Right lung (tissue), 5 donors: ENCODE results near the gene NEK8. TPM values are rescaled to one million over a fixed set of nuclear protein-coding genes. Genes with fewer than 3 reads are reported as not detected.
"Not testable (repeated sequence)": the region's sequence is repeated elsewhere in the genome, so short reads cannot be mapped to it uniquely, and the experiment has no call there.

ENCODE experiments used
- DNase-seq, 2 donors: peaks; one replicate each; pipeline ENCODE4 v3.0.0-alpha.2; 2013
- polyA plus RNA-seq, 5 donors: library from polyadenylated mRNA; unstranded; fragments of 120-200 nt; gene quantifications; one replicate each; pipeline versions ENCODE4 v1.2.1 to v1.2.3, GENCODE V29; 2013; ENCODE audit warnings: inconsistent platforms in 1 of 5, low replicate concordance in 1 of 5; ENCODE audit not compliant: insufficient read length in 5 of 5, insufficient read depth in 1 of 5

The NEK8 gene
- polyA plus RNA-seq, 5 donors: 5.5 to 8.4 (median 6.8) TPM

DNA sequence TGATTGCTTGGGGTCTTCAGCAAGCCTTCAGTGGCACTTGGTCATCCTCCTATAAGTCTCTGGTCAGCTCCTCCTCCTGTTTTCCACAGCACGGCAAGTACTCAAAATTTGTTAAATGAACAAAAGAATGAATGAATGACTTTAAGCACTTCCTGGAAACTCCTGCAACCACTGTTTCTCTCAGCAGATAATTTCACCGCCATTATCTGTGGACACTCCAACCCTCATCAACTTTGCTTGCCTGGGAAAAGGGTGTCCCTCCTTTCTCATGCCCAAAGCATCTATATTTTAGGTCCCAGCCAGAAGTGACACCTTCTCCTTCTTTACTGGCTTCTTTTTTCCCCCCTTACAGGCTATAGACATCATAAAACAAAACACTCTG is 21.3 kb upstream of the NEK8 start:
- DNase-seq: no peak

DNA sequence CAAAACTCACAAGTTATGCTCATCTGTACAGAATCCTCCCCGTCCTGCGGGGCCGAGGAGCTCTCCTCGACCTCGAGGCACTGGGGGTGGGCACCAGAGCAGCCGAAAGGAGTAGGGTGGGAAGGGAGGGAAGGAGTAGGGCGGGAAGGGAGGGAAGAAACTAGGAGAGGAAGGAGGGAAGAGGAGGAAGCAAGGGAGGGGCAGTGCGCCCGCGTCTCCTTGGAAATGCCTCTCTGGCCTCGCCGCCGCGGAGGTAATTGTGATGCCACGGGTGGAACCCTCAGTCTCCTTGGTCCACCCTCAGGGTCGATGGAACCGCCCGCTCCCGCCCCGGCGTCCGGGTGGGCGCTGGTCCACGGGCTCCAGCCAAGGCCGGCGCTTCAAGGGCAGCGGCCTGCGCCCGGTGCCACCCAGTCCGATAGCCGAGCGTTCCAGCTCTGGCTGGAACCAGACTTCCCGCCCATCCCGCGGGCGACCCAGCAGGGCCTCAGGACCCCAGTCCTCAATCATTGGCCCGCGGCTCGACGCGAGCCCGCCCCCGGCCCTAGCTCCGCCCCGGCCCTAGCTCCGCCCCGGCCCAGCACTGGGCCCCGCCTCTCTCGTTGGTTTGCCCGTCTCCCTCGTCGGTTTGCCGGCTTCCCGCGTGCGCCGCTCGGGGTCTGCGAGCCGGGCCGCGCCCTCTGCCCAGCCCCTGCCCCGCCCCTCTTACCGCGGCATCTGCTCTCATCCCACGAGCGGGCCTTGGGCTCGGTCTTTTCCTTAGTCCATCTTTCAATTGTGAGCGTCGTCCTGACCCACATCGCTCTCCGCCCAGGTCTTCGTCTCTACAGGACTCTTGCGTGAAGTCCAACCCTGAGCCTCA is 17.5 kb upstream of the NEK8 start:
- peak; percentile 95 to 99 for DNase-seq

DNA sequence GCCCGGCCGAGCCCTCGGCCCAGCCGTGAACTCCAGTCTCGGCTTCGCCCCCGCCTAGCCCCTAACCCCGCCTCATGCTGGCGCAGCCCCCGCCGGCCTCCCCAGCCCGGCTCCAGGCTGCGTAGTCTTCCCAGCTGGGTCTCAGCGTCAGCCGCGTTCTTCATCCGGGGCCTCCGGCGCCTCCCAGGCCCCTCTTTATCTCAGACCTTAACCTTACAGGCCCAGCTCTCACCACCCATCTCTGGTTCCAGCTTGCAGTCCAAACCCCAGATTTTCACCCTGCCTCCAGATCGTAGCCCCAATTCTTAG is 16.9 kb upstream of the NEK8 start, which contains the start of gene PROCA1:
Gene PROCA1 (minus strand): TSS at position 166 of the 309 bp plus-strand sequence. CDS start 228 bp downstream, outside the sequence.
- no peak for DNase-seq

DNA sequence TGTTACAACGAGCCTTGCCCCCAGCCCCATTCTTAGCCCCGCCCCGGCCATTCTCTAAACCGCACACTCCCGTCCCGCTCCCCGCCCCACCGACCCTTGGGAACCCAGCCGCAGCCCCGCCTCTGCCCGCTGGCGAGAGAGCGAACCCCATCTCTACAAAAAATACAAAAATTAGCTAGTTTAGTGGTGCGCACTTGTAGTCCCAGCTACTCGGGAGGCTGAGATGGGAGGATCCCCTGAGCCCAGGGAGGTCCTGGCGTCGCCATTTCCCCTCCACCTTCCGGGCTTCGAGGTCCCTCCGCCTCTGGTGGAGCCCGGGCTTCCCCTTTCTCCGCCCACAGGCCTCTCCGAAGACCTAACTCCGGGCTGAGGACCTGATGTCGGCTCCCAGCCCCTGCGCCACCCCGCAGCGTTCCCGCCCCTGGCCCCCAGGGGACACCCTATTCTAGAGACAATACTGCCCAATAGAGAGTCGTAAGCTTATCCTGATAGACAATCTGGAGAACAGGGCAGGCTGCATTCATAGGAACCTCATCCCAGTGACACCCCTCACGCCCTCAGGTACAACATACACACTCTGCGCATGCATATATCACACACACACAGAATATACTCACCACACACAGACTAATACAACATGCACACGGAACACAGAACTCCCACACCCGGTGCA is 16.4 kb upstream of the NEK8 start:
- no peak for DNase-seq

DNA sequence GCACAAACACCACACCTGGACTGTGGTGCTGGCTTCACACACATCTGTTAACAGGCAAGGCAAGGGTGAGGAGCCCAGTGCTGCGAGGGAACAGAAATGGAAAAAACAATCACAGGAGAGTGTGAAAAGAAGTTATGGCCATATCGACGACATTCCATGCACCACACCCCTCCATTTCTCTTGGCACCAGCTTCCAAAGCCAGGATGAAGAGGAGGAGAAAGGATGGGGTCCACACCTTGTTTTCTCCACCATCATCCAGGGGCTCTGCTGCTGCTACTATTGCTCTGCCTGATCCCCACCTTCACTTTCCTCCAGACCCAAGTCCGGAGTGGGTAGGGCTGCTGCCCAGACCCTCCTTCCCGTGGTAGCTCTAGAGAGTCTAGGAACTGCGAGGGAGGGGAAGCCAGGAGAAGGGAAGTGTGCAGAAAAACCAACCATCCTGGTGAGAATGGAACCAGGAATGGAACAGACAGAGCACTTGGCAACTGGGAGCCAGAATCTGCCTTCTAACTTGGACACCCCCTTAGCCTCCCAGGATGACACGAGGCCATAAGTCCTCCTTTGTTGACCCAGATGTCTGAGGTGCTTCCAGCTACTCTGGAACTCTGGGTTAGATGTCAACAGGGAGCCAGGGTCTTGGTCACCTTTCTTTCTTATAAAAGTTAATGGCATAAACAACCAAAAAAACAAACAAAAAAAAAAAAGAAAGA is 15.7 kb upstream of the NEK8 start:
- no peak for DNase-seq

DNA sequence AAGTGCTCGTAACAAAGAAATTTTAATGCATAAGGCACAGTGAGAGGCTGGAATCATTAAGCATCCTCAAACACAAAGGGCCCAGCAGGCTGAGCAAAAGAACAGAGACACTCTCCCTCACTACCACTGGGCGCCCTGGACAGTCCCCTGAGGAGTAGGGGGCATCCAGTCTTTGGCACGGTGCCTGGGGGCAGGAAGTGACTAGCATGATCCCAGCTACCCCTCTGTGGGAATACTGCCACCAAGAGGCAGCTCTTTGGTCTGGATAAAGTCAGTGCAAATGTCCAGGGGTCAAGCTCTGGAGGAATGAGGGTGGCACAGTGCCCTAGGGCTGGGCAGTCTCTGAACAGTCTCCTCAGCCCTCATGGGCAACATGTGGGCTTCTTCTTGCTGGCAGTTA is 14.3 kb upstream of the NEK8 start:
- no peak for DNase-seq

DNA sequence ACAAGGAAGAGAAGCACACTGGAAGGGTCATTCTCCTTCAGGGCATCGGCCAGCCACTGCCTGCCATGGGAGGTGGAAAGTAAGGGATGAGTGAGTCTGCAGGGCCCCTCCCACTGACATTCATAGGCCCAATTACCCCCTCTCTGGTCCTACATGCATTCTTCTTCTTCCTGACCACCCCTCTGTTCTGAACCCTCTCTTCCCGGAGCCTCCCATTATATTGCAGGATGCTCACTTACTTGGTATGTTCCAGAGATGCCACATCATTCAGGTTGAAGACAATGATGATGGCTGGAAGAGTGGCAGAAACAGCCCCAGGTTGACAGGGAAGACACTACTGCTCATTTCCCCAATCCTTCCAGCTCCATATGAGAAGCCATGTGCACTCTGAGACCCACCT is 13.4 kb upstream of the NEK8 start:
- no peak for DNase-seq

DNA sequence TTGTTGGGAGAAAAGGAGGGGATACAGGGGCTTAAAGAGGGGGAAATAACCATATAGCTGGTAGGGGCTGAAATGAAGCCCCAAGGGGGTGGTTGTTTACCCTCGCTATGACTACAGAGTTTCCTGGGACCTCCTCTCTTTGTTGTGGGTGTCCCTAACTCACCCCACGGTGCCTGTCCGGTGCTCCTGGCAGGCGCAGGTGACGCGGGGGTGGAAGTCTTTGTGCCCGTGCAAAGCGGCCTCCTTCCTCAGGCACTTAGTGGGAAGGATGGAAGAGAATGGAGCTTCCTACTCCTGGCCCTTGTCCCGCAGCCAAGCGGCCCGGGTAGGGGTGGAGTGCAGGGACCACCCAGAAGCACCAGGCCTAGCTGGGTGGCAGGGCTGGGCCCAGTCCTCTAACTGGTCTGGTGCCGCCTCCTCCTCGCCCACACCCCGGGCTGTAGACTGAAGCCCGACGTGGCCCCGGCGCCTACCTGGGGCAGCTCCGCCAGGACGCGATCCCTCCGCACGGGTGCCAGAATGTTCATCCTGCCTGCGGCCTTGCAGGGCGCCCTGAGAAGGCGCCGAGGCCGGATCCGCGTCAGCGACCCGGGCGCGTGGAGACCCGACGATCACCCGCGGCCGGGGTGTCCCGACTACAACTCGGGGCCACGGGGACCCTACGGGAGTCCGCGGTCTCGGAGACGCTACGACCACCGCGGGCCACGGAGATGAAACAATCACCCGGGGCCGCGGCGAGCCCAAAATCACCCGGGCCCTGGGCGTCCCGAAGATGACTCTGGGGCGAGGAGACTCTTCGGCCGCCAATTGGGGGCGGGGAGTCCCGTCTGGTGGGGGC is 11.6 kb upstream of the NEK8 start:
- peak; percentile 45 to 58 for DNase-seq

DNA sequence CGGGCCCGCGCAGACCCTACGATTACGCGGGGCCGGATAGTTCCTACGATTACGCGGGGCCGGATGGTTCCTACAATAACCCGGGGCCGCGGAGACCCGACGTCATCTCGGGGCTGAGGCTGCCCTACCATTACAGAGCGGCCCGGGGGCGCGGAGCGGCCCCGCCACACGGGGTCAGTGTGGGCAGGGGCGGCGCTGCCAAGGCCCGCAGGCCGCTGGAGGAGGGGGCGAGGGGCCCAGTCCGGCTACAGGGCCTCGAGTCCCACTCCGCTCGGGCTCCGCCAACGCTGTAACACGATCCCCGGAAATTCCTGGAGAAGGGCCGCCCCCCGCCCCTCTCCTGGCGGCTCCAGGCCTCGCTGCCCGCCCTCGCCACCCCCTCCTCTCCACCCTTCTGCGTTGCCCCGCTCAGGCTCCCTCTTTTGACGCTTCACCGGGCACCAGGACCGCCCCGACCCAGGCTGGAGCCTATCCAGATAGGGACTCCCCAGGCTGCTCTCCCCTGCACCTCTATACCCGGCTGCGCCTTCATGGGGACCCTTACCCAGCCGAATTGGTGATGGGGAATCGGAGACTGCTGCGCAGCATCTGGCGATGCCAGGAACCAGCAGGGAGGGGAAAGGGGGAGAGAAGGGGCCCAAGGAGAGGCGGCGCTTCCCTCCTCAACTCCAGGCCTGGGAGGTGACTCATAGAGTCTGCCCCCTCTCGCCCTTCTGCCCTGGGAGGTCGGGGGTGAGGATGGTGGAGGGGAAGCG is 10.8 kb upstream of the NEK8 start, which contains the start of gene RAB34:
Gene RAB34 (minus strand): TSS at position 291 of the 755 bp plus-strand sequence. CDS start 602 bp downstream, outside the sequence.
- peak; percentile 92 to 93 for DNase-seq

DNA sequence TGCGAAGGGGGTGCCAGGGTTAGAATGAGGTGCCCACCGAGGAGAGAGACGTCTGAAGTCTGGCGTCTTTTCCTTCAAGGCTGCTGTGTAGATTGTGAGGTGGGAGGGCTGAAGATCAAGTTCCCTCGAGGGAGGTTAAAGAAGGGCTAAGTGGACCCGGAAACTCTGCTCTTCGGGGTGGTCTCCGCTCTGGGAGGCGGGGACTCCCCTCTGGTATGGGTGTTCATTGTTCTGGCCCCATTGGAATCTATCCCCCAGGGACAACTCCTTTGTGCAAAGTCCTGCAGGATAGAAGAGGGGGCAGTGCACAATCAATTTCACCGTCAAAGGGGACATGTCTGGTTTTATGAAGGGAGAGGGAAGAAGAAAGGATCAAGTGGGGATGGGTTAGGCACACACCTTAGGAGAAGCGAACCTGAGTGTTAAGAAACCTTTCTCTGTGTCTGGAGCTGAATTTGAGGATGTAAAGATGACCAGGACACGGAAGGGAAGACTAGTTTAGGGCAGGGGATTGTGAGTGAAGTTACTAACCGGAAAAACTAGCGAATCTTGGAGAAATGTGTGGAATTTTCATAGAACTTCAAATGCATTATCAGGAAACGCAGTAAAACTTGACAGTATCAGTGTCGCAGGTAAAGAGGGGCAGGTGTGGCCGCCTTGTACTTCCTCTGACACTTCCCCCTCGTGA is 10.1 kb upstream of the NEK8 start:
- DNase-seq: peak; percentile 12 to 76

DNA sequence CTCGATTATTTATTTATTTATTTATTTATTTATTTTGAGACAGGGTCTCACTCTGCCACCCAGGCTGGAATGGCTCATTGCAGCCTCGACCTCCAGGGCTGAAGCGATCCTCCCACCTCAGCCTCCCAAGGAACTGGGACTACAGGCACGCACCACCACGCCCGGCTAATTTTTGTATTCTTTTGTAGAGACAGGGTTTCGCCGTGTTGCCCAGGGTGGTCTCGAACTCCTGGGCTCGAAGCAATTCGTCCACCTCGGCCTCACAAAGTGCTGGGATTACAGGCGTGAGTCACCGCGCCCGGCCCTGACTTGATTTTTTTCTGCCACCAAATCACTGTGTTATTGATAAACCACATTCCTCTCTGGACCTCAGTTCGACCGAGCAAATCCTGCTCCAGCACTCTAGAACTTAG is 9.6 kb upstream of the NEK8 start:
- DNase-seq: no peak

DNA sequence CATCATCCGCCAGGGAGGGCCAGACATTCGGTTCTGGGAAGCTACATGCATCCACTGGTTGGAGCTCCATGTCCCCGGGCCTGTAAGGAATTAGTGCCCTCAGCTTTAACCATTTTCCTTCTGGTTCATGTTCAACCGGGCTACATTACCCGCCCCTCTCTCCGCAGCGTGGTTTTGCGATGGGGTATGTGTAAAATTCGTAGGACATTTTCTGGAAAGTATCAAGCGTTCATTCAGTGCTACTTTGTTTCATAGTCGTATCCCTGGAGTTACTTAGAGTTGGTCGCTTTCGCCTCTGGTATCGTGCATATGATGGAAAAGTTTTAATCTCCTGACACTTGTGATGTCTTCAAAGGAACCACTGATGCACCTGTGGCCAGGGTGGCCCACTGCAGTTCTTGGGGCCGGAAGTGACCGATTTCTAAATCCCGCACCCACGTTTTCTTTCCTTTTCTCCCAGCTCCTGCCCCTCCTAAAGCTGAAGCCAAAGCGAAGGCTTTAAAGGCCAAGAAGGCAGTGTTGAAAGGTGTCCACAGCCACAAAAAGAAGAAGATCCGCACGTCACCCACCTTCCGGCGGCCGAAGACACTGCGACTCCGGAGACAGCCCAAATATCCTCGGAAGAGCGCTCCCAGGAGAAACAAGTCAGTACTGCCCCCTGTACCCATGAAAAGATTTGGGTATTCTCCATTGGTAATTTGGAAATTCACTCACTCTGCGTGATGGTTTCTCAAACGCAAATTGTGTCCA is 8.2 kb upstream of the NEK8 start:
- no peak for DNase-seq

DNA sequence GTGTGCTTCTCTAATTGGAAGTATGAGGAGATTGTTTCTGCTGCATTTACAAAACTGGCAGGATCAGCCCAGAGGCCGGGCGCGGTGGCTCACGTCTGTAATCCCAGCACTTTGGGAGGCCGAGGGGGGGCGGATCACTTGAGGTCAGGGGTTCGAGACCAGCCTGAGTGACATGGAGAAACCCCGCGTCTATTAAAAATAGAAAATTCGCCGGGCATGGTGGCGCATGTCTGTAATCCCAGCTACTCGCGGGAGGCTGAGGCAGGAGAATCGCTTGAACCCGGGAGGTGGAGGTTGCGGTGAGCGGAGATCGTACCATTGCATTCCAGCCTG is 7.6 kb upstream of the NEK8 start:
- not testable (repeated sequence) for DNase-seq

DNA sequence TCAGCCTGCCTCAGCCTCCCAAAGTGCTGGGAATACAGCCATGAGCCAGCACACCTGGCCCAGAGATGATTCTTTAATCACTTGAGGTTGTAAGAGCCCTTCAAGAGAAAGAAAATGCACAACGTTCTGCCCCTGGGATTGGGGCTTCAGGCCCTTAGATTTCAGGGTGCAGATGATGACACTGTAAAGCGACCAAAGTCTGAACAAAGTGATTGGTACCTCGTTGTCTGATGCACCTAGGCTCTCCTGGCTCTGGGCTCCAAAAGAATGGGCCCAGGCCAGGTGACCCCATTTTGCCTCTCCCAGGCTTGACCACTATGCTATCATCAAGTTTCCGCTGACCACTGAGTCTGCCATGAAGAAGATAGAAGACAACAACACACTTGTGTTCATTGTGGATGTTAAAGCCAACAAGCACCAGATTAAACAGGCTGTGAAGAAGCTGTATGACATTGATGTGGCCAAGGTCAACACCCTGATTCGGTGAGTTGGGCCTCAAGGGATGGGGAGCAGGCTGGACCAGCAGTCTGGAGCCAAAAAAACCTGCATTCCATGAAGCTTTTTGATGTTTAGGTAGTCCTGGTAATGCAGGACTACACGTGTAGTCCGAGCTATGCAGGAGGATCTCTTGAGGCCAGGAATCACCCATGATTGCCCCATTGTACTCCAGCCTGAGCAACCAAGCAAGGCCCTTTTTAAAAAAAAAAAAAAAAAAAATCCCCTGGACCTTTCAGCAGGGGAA is 6.0 kb upstream of the NEK8 start:
- no peak for DNase-seq

DNA sequence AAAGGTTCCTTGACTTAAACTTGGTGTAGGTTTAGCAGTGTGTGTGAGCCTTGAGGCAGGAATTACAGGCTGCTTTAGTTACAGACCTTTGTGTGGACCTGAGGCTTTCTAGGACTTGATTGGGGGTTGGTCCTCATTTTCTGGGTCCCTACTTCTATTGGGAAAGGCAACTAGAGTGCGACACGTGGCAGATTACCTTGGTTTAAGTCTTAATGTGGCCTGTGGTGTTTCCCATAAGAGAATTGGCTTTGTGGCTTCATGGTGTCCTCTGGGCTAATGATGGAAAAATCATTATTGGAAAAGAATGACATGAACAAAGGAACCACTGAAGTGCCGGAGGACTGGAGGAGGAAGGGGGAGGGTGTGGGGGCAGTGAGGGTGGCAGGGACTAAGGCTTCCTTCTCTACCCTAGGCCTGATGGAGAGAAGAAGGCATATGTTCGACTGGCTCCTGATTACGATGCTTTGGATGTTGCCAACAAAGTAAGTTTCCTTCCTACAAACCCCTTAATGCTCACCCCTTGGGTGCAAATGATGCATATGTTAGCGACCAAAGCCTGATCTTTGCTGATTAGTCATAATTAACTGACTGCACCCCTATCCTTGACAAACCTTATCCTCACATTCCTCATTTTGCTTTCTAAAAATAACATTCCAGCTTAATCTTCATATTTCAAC is 5.3 kb upstream of the NEK8 start:
- no peak for DNase-seq

DNA sequence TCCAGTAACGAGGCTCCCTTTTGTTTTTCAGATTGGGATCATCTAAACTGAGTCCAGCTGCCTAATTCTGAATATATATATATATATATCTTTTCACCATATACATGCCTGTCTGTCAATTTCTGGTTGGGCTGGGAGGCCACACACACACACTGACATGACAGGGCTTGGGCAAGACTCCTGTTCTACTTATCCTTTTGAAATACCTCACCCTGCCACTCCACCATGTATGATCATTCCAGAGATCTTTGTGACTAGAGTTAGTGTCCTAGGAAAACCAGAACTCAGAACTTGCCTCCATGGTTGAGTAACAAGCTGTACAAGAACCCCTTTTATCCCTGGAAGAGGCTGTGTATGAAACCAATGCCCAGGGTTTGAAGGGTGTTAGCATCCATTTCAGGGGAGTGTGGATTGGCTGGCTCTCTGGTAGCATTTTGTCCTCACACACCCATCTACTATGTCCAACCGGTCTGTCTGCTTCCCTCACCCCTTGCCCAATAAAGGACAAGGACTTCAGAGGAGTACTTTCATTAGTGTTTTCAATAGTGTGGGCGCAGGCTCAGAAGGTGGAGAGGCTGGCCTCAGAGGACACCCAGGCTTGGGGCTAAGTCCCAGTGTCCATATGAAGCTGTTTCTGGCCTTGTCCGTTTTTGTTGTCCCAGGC is 4.6 kb upstream of the NEK8 start:
- DNase-seq: not testable (repeated sequence)

DNA sequence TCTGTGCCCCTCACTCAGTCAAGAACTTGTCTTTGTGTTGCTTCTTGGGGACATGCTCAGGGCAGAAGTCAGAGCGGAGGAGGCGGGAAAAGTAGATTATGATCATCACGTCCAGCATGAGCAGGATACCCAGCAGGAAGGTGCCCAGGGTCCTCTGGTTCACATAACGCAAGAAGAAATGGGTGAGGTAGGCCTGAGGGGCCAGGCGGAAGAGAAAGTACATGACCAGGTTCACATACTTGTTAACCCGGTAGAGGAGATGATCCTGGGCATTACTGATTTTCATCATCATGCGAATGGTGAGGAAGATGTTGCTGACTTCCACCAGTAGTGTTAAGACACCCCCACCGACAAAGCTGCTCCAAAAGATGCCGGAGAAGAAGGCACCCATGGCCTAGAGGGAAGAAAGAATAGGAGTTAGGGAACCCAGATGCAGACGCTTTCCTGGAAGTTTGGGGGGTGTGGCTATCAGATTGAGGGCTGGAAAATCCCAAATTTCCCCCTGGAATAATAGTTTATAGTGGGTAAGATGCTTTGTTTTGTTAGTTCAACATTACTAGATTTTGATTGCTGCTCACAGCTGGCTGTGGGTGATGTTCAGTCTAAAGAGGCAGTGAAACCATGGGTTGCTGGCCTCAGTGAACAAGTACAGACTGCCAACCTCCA is 4.0 kb upstream of the NEK8 start:
- DNase-seq: no peak
